ENCODE measurements around the gene ARHGEF28.

The ARHGEF28 gene

GRCh38 chr5:73858054-73858453 is 232.1 kb downstream of the ARHGEF28 start:
- ChIA-PET CTCF (no interaction called here), POLR2A (no interaction called here)
- no peak for TF ChIP-seq CTCF (IDR thresholded peaks at IDR 0.05; ENCODE audit: insufficient read depth, low read length, missing control alignments)
- DNase-seq (ENCODE audit: low read depth, low spot score), result no peak
- H3K4me3 ChIP-seq (ENCODE audit: low read depth, low read length), result no peak overlapping the region

GRCh38 chr5:73858776-73859175 is 232.8 kb downstream of the ARHGEF28 start:
- DNase-seq (ENCODE audit: low read depth, low spot score), result no peak
- no peak for TF ChIP-seq CTCF (IDR thresholded peaks at IDR 0.05; ENCODE audit: insufficient read depth, low read length, missing control alignments)
- ChIA-PET CTCF (no interaction called here), POLR2A (no interaction called here)
- H3K4me3 ChIP-seq (ENCODE audit: low read depth, low read length), result no peak overlapping the region

GRCh38 chr5:73859696-73860095 is 233.7 kb downstream of the ARHGEF28 start:
- H3K4me3 ChIP-seq (ENCODE audit: low read depth, low read length), result no peak overlapping the region
- TF ChIP-seq CTCF (IDR thresholded peaks at IDR 0.05; ENCODE audit: insufficient read depth, low read length, missing control alignments), result no peak
- POLR2A ChIA-PET, result interaction anchor here (0.5 kb wide), 1 partner anchor 9 kb away, joined by 5 read pairs; no protein-coding TSS in a partner anchor
- no peak for DNase-seq (ENCODE audit: low read depth, low spot score)
- CTCF ChIA-PET, result no interaction called here

GRCh38 chr5:73861313-73861988 is 235.5 kb downstream of the ARHGEF28 start:
- TF ChIP-seq CTCF (IDR thresholded peaks at IDR 0.05; ENCODE audit: insufficient read depth, low read length, missing control alignments), result no peak
- no peak for DNase-seq (ENCODE audit: low read depth, low spot score)
- H3K4me3 ChIP-seq (ENCODE audit: low read depth, low read length), result no peak overlapping the region
- CTCF ChIA-PET, result interaction anchor here (1.3 kb wide), 1 partner anchor 788 kb away, joined by 3 read pairs; no protein-coding TSS in a partner anchor
- POLR2A ChIA-PET, result interaction anchor here (1.0 kb wide), 1 partner anchor 9 kb away, joined by 3 read pairs; no protein-coding TSS in a partner anchor

GRCh38 chr5:73862796-73863195 is 236.8 kb downstream of the ARHGEF28 start:
- DNase-seq (ENCODE audit: low read depth, low spot score), result no peak
- no peak overlapping the region for H3K4me3 ChIP-seq (ENCODE audit: low read depth, low read length)
- CTCF ChIA-PET, result interaction anchor here (1.3 kb wide), 1 partner anchor 786 kb away, joined by 3 read pairs; no protein-coding TSS in a partner anchor
- POLR2A ChIA-PET, result no interaction called here
- TF ChIP-seq CTCF (IDR thresholded peaks at IDR 0.05; ENCODE audit: insufficient read depth, low read length, missing control alignments), result no peak

- DNase-seq (ENCODE audit: low read depth, low spot score), result no peak
- CTCF ChIA-PET, result no interaction called here
Observed at GRCh38 chr5:73863876-73864275, 237.9 kb downstream of the ARHGEF28 start.

More at GRCh38 chr5:73863876-73864275, 237.9 kb downstream of the ARHGEF28 start:
- H3K4me3 ChIP-seq (ENCODE audit: low read depth, low read length), result no peak overlapping the region
- POLR2A ChIA-PET, result no interaction called here
- TF ChIP-seq CTCF (IDR thresholded peaks at IDR 0.05; ENCODE audit: insufficient read depth, low read length, missing control alignments), result no peak

Measured in AG04449 (cell line).